Neural cell (in vitro differentiated cells): Measurements from ENCODE around the gene TFPI.

ENCODE experiments used
- EP300 ChIP-seq: fragments of 450-650 bp; conservative IDR thresholded peaks from 2 replicates; pipeline ENCODE4 v1.6.1; 2014; ENCODE audit warnings: antibody characterized with exemption, mild to moderate bottlenecking, moderate library complexity; ENCODE audit not compliant: poor library complexity, severe bottlenecking
- EZH2 ChIP-seq: fragments of 200-600, 300-800 bp; shearing (Covaris generic), sonication (generic); IDR thresholded peaks from 2 replicates; pipeline ENCODE4 v1.6.1; 2014; ENCODE audit warnings: antibody characterized with exemption, low read length, borderline replicate concordance, mild to moderate bottlenecking; ENCODE audit not compliant: insufficient read depth, poor library complexity, severe bottlenecking
- MXI1 ChIP-seq: fragments of 450-650 bp; conservative IDR thresholded peaks from 2 replicates; pipeline ENCODE4 v1.6.1; 2014; ENCODE audit warnings: antibody characterized with exemption, mild to moderate bottlenecking; ENCODE audit not compliant: poor library complexity, severe bottlenecking
- POLR2AphosphoS5 ChIP-seq: IDR thresholded peaks from 2 replicates; pipeline ENCODE4 v1.6.1; 2012
- RAD21 ChIP-seq: fragments of 450-650 bp; conservative IDR thresholded peaks from 2 replicates; pipeline ENCODE4 v1.6.1; 2014; ENCODE audit warnings: antibody characterized with exemption, mild to moderate bottlenecking, moderate library complexity
- TAF1 ChIP-seq: IDR thresholded peaks from 2 replicates; pipeline ENCODE4 v1.6.1; 2012; ENCODE audit warnings: low read depth
- TF ChIP-seq, protein P1 (sequence below): fragments of 450-650 bp; IDR thresholded peaks from 2 replicates; pipeline ENCODE4 v1.5.1; 2014; ENCODE audit warnings: antibody characterized with exemption, mild to moderate bottlenecking, moderate library complexity; ENCODE audit not compliant: poor library complexity, severe bottlenecking
- TF ChIP-seq, protein P2 (sequence below): IDR thresholded peaks from 2 replicates; pipeline ENCODE4 v1.6.1; 2012; ENCODE audit warnings: borderline replicate concordance

DNA sequence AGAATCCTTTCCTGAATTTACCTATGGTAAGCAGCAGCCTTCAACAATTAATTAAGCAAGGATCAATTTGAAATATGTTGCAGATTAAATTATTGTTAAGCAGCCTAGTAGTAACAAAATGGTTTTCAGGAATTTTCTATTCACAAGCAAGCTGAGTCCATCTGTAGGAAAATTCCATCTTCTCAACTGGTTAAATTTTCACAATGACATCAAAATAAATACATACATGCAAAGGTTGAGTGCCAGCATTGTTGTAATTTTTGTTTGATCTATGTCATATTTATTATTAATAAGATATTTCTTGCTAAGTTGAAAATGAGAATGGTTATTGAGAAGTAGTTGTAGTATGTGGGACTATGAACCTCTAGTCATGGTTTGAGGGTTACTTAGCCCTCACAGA is 15.3 kb upstream of the TFPI start:
- TF ChIP-seq, protein P1, sequence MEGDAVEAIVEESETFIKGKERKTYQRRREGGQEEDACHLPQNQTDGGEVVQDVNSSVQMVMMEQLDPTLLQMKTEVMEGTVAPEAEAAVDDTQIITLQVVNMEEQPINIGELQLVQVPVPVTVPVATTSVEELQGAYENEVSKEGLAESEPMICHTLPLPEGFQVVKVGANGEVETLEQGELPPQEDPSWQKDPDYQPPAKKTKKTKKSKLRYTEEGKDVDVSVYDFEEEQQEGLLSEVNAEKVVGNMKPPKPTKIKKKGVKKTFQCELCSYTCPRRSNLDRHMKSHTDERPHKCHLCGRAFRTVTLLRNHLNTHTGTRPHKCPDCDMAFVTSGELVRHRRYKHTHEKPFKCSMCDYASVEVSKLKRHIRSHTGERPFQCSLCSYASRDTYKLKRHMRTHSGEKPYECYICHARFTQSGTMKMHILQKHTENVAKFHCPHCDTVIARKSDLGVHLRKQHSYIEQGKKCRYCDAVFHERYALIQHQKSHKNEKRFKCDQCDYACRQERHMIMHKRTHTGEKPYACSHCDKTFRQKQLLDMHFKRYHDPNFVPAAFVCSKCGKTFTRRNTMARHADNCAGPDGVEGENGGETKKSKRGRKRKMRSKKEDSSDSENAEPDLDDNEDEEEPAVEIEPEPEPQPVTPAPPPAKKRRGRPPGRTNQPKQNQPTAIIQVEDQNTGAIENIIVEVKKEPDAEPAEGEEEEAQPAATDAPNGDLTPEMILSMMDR = no peak
- TF ChIP-seq MXI1 (no peak), EP300 (no peak), RAD21 (no peak), TAF1 (no peak), EZH2 (no peak), POLR2AphosphoS5 (no peak)
- TF ChIP-seq, protein P2, sequence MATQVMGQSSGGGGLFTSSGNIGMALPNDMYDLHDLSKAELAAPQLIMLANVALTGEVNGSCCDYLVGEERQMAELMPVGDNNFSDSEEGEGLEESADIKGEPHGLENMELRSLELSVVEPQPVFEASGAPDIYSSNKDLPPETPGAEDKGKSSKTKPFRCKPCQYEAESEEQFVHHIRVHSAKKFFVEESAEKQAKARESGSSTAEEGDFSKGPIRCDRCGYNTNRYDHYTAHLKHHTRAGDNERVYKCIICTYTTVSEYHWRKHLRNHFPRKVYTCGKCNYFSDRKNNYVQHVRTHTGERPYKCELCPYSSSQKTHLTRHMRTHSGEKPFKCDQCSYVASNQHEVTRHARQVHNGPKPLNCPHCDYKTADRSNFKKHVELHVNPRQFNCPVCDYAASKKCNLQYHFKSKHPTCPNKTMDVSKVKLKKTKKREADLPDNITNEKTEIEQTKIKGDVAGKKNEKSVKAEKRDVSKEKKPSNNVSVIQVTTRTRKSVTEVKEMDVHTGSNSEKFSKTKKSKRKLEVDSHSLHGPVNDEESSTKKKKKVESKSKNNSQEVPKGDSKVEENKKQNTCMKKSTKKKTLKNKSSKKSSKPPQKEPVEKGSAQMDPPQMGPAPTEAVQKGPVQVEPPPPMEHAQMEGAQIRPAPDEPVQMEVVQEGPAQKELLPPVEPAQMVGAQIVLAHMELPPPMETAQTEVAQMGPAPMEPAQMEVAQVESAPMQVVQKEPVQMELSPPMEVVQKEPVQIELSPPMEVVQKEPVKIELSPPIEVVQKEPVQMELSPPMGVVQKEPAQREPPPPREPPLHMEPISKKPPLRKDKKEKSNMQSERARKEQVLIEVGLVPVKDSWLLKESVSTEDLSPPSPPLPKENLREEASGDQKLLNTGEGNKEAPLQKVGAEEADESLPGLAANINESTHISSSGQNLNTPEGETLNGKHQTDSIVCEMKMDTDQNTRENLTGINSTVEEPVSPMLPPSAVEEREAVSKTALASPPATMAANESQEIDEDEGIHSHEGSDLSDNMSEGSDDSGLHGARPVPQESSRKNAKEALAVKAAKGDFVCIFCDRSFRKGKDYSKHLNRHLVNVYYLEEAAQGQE = no peak
